Muscle layer of duodenum (tissue), 2 donors: ENCODE data around the gene ST6GALNAC3.
"Not testable (repeated sequence)": the region's sequence is repeated elsewhere in the genome, so short reads cannot be mapped to it uniquely, and the experiment has no call there.

Experiments
- H3K27ac ChIP-seq: one replicate; pipeline ENCODE4 v1.7.0; 2013; ENCODE audit warnings: mild to moderate bottlenecking, low read length
- H3K27me3 ChIP-seq: one replicate; pipeline ENCODE4 v1.7.0; 2013; ENCODE audit warnings: low read depth, mild to moderate bottlenecking, control low read depth, low read length
- H3K36me3 ChIP-seq, 2 donors: one replicate each; pipeline ENCODE4 v1.7.0; 2013; ENCODE audit warnings: low read length in 2 of 2, control low read depth in 1 of 2, mild to moderate bottlenecking in 1 of 2; ENCODE audit not compliant: insufficient read depth in 2 of 2, control insufficient read depth in 1 of 2
- H3K4me1 ChIP-seq, 2 donors: one replicate each; pipeline ENCODE4 v1.7.0; 2013; ENCODE audit warnings: low read length in 2 of 2, mild to moderate bottlenecking in 2 of 2, control low read depth in 1 of 2, moderate library complexity in 1 of 2; ENCODE audit not compliant: insufficient read depth in 2 of 2, control insufficient read depth in 1 of 2
- H3K4me3 ChIP-seq, 2 donors: one replicate each; pipeline ENCODE4 v1.7.0; 2013; ENCODE audit warnings: low read length in 2 of 2, low read depth in 1 of 2, mild to moderate bottlenecking in 1 of 2
- H3K9me3 ChIP-seq, 2 donors: one replicate each; pipeline ENCODE4 v1.7.0; 2013; ENCODE audit warnings: low read length in 2 of 2, control low read depth in 1 of 2, mild to moderate bottlenecking in 1 of 2; ENCODE audit not compliant: control insufficient read depth in 1 of 2
- donor health status: healthy.

Gene ST6GALNAC3

DNA sequence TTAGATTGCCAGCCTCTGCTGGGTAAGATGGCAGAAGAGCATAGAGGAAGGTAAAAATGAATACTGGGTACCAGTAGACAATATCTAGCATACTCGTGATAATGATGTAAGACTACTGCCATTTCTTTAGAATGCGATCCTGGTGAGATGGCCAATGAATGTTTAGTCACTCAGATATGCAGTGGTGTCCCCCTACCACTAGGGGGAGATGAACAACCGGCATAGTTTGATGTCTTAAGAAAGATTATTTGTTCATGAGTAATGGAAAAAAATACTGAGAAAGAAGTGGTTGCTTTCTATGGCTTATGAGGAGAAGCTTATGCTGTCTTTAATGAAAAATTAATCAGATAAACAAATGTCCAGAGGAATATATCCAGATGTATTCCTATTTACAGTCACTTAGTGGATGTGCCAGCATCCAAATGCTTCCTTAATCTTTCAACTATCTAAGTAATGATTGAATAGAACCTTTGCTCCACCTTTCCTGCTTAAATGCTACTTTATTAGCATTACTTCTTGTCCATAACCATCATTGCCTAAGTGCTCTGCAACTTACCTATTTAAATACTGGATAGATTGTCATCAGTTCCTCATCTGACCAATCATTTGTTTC lies 256.6 kb downstream of the ST6GALNAC3 start:
- no peaks in the 10 kb centered on the region for H3K36me3 ChIP-seq
- no peaks in the 10 kb centered on the region for H3K27me3 ChIP-seq
- H3K27ac ChIP-seq: no peak overlapping the region
- no peaks in the 10 kb centered on the region for H3K9me3 ChIP-seq
- no peaks in the 10 kb centered on the region for H3K4me1 ChIP-seq
- H3K4me3 ChIP-seq: no peak overlapping the region

DNA sequence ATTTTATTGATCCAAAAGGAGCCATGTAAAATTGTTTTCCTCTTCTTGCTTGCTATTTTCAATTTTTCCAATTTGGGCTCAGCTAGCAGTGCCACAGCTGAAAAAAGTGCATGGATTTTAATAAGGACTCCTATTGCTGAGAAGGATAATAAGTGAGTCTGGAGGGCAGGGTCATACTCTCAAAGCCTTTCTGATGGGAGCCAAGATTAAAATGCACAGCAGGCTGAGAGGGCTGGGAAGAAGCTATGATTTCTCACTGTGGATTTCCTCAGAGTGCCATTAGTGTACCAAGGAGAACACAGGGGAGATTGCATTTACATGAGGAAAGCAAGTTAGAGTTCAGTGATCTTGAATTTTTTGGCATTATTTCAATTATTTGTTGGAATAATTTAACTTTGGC lies 261.3 kb downstream of the ST6GALNAC3 start:
- H3K27ac ChIP-seq: no peak overlapping the region
- H3K27me3 ChIP-seq: no peaks in the 10 kb centered on the region
- H3K4me1 ChIP-seq: peaks cover 0 to 13% of the 10 kb centered on the region in 2 donors
- no peaks in the 10 kb centered on the region for H3K36me3 ChIP-seq
- H3K4me3 ChIP-seq: no peak overlapping the region
- H3K9me3 ChIP-seq: no peaks in the 10 kb centered on the region

DNA sequence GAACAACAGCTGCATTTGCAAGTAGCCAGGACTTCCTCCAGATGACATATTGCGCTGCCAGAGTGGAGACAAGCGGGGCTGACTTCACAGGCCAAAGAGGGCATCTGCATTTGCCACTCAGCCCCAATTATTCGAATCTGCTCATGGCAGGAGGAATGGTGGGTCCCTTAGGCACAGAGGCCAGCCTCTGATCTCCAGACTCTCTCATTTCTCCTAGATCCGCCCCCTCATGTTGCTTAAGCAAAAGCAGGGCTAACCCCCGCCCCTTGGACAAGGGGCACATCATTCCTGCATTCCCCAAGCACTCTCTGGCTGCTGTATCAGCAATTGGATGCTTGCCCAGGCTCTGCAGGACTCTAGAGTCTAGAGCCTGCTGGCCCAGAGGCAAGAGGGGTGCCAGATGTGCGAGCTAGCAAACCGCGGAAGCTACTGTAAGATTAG lies 262.4 kb downstream of the ST6GALNAC3 start:
- no peaks in the 10 kb centered on the region for H3K36me3 ChIP-seq
- H3K4me1 ChIP-seq: peaks cover 0 to 13% of the 10 kb centered on the region in 2 donors
- H3K27me3 ChIP-seq: no peaks in the 10 kb centered on the region
- peak overlapping the region in 1 of 2 donors; percentile 20 for H3K4me3 ChIP-seq
- H3K9me3 ChIP-seq: no peaks in the 10 kb centered on the region
- H3K27ac ChIP-seq: no peak overlapping the region

DNA sequence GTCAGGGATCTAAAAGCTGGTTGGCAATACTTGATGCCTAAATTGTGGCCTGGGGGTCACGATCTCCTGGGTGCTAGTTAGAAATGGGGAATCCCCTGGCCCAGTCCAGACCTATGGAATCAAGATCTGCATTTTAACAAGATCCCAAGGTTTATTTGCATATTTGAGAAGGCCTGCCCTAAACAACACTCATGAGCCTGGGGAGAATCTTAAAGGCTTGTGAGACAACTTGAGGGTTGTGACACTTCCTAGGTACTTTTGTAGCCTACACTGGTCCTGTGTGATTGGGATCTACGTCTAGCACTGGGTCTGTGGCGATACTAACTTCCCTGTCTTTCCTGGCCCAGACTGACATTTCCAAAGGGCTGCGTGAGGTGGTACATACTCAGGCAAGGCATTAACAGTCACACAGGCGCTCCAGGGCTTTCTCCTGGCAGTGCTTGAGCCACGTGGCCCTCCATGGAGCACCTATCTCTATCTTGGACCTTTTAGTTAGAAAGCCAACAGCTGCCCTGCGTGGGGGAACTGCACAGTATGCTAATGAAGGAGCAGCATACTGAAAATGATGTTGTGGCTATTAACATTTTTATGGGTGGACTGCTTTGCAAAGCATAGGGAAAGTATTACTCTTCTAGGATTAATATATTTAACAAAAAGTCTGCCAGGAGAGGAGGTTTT lies 263.1 kb downstream of the ST6GALNAC3 start:
- Histone ChIP-seq H3K4me3 (no peak overlapping the region), H3K4me1 (peaks cover 0 to 13% of the 10 kb centered on the region in 2 donors), H3K27ac (no peak overlapping the region), H3K9me3 (no peaks in the 10 kb centered on the region), H3K27me3 (no peaks in the 10 kb centered on the region), H3K36me3 (no peaks in the 10 kb centered on the region)

DNA sequence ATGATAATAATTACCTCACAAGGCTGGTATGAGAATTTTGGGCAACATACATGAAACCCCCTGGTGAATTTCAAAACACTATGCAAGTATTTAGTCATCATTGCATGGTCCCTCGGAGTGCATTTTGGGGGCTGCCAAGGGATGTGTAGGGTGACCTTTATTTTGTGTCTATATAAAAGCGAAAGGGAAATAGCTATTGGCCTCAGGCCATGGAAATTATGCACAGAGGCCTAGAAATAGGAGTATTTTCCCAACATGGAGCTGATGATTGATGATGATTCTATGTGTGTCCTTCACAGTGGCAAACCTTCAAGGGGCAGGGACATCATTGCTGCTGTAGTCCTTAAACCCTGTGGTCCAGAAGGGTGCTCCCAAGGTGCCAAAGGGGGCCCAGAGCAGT lies 265.5 kb downstream of the ST6GALNAC3 start:
- Histone ChIP-seq H3K36me3 (no peaks in the 10 kb centered on the region), H3K4me1 (peaks cover 0 to 18% of the 10 kb centered on the region in 2 donors), H3K27me3 (no peaks in the 10 kb centered on the region), H3K27ac (no peak overlapping the region), H3K4me3 (no peak overlapping the region), H3K9me3 (no peaks in the 10 kb centered on the region)

DNA sequence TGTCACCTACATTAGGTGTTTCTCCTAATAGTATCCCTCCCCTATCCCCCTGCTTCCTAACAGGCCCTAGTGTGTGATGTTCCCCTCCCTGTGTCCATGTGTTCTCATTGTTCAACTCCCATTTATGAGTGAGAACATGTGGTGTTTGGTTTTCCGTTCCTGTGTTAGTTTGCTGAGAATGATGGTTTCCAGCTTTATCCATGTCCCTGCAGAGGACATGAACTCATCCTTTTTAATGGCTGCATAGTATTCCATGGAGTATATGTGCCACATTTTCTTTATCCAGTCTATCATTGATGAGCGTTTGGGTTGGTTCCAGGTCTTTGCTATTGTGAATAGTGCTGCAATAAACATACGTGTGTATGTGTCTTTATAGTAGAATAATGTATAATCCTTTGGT lies 267.3 kb downstream of the ST6GALNAC3 start:
- H3K9me3 ChIP-seq, H3K27me3 ChIP-seq, H3K36me3 ChIP-seq, H3K4me3 ChIP-seq, H3K27ac ChIP-seq: not testable (repeated sequence)
- peaks cover 0 to 14% of the 10 kb centered on the region in 2 donors for H3K4me1 ChIP-seq

DNA sequence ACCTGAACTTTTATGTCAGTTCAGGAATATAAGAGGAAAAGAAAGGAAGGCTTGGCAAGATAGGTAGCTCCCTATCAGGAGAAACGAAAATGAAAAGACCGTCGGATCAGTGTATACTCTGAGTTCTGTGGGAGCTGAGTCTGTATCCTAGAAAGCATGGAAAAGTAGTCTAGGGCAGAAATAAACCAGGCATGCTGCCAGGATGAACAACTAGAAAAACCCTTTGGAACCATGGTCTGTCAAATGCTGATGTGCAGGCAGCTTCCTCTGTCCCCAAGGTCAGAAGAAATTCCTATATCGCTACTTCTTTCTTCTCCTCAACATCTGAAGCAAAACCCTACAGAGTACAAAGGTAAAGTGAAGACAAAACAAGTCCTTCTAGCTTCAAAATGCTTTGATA lies 268.8 kb downstream of the ST6GALNAC3 start:
- H3K36me3 ChIP-seq: no peaks in the 10 kb centered on the region
- no peaks in the 10 kb centered on the region for H3K27me3 ChIP-seq
- no peak overlapping the region for H3K27ac ChIP-seq
- no peaks in the 10 kb centered on the region for H3K9me3 ChIP-seq
- H3K4me3 ChIP-seq: no peak overlapping the region
- peaks cover 0 to 5% of the 10 kb centered on the region in 2 donors for H3K4me1 ChIP-seq

DNA sequence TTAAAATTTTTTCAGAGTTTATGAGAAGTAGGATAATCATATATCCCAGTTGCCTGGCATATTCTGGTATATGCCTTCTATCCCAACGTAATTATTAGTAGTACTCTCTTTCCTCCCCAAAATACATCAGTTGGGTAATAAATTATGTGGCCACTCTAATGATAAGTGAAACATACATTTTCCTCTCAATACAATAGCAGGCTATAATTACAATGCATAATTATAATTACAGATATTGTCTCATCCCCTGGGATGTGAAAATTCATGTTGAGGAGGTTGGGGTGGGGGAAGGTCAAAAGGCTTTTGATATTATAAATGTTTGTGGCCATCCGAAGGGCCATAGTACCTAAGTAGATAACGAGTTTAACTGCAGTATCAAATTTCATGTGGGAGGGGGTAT lies 277.1 kb downstream of the ST6GALNAC3 start:
- no peak overlapping the region for H3K4me3 ChIP-seq
- no peaks in the 10 kb centered on the region for H3K27me3 ChIP-seq
- no peaks in the 10 kb centered on the region for H3K9me3 ChIP-seq
- H3K27ac ChIP-seq: no peak overlapping the region
- no peaks in the 10 kb centered on the region for H3K36me3 ChIP-seq
- H3K4me1 ChIP-seq: no peaks in the 10 kb centered on the region

DNA sequence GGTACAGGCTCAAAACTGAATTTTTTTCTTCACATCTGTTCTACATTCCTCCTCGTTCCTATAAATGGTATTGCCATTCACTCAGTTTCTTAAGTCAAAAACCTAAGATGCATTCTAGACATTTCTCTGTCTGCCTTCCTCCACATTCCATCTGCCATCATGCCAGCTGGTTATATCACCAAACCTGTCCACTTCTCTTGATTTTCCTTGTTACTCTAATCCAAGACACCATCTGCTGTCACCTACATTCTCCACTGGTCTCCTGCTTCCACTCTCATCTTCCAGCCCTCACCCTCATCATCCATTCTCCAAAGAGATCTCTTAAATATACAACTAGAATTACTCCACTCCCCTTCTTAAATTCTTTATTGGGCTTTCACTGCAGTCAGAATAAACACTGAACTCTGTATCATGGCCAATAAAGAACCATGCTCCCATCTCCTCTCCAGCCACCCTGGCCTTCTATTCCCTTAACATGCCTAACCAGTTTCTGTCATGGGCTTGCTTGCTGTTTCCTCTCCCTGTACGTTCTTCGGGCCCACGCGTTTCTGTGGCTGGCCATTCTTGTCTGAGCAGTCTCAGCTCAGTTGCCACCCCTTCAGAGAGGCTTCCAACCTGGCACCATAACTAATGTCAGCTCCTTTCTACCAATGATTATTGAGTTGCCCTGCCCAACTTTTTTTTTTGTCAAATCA lies 278.3 kb downstream of the ST6GALNAC3 start:
- no peak overlapping the region for H3K27ac ChIP-seq
- no peak overlapping the region for H3K4me3 ChIP-seq
- no peaks in the 10 kb centered on the region for H3K27me3 ChIP-seq
- no peaks in the 10 kb centered on the region for H3K36me3 ChIP-seq
- H3K4me1 ChIP-seq: no peaks in the 10 kb centered on the region
- no peaks in the 10 kb centered on the region for H3K9me3 ChIP-seq

DNA sequence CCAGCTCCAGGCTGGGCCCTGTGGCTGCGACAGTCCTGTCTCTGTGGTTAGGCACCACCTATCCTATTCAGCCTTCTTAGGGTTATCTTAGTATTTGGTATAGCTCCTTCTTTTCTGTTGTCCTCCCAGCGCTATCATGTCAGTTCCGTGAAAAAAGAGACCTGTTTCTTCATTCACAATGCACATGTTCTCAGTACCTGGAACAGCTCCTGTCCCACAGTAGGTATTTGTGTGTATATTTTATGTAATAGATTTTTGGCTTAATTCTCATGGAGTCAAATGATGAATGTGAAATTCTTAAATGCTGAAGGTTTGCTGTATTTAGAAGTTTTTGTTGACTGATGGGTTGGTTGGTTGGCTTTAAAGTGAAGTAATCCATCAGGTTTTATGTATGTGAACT lies 279.7 kb downstream of the ST6GALNAC3 start:
- Histone ChIP-seq H3K36me3 (no peaks in the 10 kb centered on the region), H3K27ac (no peak overlapping the region), H3K4me1 (no peaks in the 10 kb centered on the region), H3K9me3 (no peaks in the 10 kb centered on the region), H3K27me3 (no peaks in the 10 kb centered on the region), H3K4me3 (no peak overlapping the region)

DNA sequence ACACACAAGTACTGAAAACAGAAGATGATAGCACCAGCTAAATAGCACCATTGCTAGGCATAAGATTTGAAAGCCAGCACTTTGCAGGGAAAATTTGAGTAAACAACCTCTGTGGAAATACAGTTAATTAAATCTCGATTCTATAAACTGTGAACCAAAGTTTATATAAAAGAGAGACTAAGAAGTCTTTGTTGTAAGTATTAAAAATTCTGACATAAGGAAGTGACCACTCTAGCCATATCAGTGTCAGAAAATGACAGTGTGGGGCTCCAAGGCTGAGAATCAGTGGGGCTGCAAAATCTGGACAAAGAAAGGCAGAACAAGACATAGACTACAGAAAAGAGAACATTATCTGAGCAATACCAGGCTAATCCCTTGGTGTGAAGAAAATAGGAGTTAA lies 292.2 kb downstream of the ST6GALNAC3 start:
- Histone ChIP-seq H3K4me3 (no peak overlapping the region), H3K27me3 (no peaks in the 10 kb centered on the region), H3K27ac (no peak overlapping the region), H3K9me3 (no peaks in the 10 kb centered on the region), H3K4me1 (no peaks in the 10 kb centered on the region), H3K36me3 (no peaks in the 10 kb centered on the region)
